Gastrocnemius medialis (tissue), 4 donors: ENCODE results near the gene SYNJ2. TPM values are rescaled to one million over a fixed set of nuclear protein-coding genes. Genes with fewer than 3 reads are reported as not detected.

Experiments
- ATAC-seq, 2 donors: fragments of 150-250 bp; one replicate each; pipeline ENCODE4 v1.9.1; 2016
- DNase-seq, 2 donors: peaks; one replicate each; pipeline ENCODE4 v3.0.0-alpha.2; 2019
- H3K27ac ChIP-seq, 4 donors: fragments of 200-600 bp; sonication (generic); 1 replicate in 1 of 4; 2 replicates in 3 of 4; pipeline ENCODE4 v1.5.1; 2016 to 2018; ENCODE audit warnings: mild to moderate bottlenecking in 2 of 4, moderate library complexity in 1 of 4
- H3K27me3 ChIP-seq, 3 donors: fragments of 200-600 bp; sonication (generic) in 2 of 3; 1 replicate in 1 of 3; 2 replicates in 2 of 3; pipeline versions ENCODE4 v1.5.1 to v1.6.0; 2016 to 2019; ENCODE audit warnings: mild to moderate bottlenecking in 1 of 3, moderate library complexity in 1 of 3
- H3K36me3 ChIP-seq, 2 donors: fragments of 200-600 bp; sonication (generic) in 1 of 2; one replicate each; pipeline ENCODE4 v1.5.1; 2017 to 2018
- H3K4me1 ChIP-seq, 2 donors: fragments of 200-600 bp; sonication (generic) in 1 of 2; one replicate each; pipeline ENCODE4 v1.5.1; 2016 to 2017; ENCODE audit warnings: mild to moderate bottlenecking in 2 of 2
- H3K4me3 ChIP-seq, 4 donors: fragments of 200-600 bp; sonication (generic) in 3 of 4; 1 replicate in 1 of 4; 2 replicates in 3 of 4; pipeline ENCODE4 v1.5.1; 2016 to 2019; ENCODE audit warnings: mild to moderate bottlenecking in 2 of 4
- H3K9me3 ChIP-seq, 3 donors: fragments of 200-600 bp; sonication (generic) in 2 of 3; 1 replicate in 1 of 3; 2 replicates in 2 of 3; pipeline ENCODE4 v1.5.1; 2016 to 2019
- CTCF ChIP-seq, 5 experiments: fragments of 450-650 bp in 3 of 5; fragments of 200-600 bp in 2 of 5; sonication (generic) in 2 of 5; IDR thresholded peaks in 4 of 5; conservative IDR thresholded peaks in 1 of 5; 1 replicate in 4 of 5; 2 replicates in 1 of 5; pipeline ENCODE4 v1.5.1; 2016 to 2019; ENCODE audit warnings: antibody characterized with exemption in 5 of 5, mild to moderate bottlenecking in 3 of 5, moderate library complexity in 3 of 5
- POLR2A ChIP-seq, 2 donors: fragments of 450-650 bp; IDR thresholded peaks; one replicate each; pipeline ENCODE4 v1.6.1; 2017; ENCODE audit warnings: antibody characterized with exemption in 2 of 2, mild to moderate bottlenecking in 2 of 2, moderate library complexity in 2 of 2
- in situ Hi-C, 4 donors: fragments of 200-750 bp; cut with MboI; loops; one replicate each; pipeline versions ENCODE4 v1.15.0 to v1.8.0; 2017; ENCODE audit warnings: low sequenced_read_pairs in 4 of 4
- intact Hi-C: fragments of 100-400 bp; cut with DNase I; formaldehyde crosslinking; loops from one replicate; pipeline ENCODE4 v1.15.1; 2023; ENCODE audit warnings: low total_unique reads
- total RNA-seq, 4 donors: library from RNA; depleted of rRNA; stranded (reverse); fragments of >200 nt; gene quantifications; one replicate each; pipeline versions ENCODE4 v1.1.0 to v1.2.3, GENCODE V29; 2016

Gene SYNJ2
- total RNA-seq, 4 donors from 2014 or later: 3.9 to 17.0 (median 7.0) TPM

GRCh38 chr6:158050955-158051354 lies 69.3 kb downstream of the SYNJ2 start:
- intact Hi-C loops: no loop called here
- DNase-seq: peak in 1 of 2 donors; percentile 42
- in situ Hi-C loops: no loop called here

GRCh38 chr6:158051968-158052367 lies 70.3 kb downstream of the SYNJ2 start:
- in situ Hi-C loops: no loop called here
- intact Hi-C loops: no loop called here
- no peak for TF ChIP-seq POLR2A (IDR thresholded peaks at IDR 0.05)
- no peak for TF ChIP-seq CTCF (IDR thresholded peaks at IDR 0.05 in 4 of 5, conservative IDR thresholded peaks at IDR 0.05 in 1 of 5)
- Histone ChIP-seq H3K9me3 (no peaks in the 10 kb centered on the region), H3K27ac (no peak overlapping the region), H3K4me3 (no peak overlapping the region), H3K27me3 (no peaks in the 10 kb centered on the region), H3K36me3 (no peaks in the 10 kb centered on the region), H3K4me1 (peaks cover 9 to 28% of the 10 kb centered on the region in 2 donors)
- DNase-seq: no peak
- no peak for ATAC-seq

More at GRCh38 chr6:158050955-158051354, 69.3 kb downstream of the SYNJ2 start:
- no peak overlapping the region for H3K4me3 ChIP-seq
- no peaks in the 10 kb centered on the region for H3K27me3 ChIP-seq
- no peaks in the 10 kb centered on the region for H3K36me3 ChIP-seq
- no peaks in the 10 kb centered on the region for H3K9me3 ChIP-seq
- peaks cover 15 to 36% of the 10 kb centered on the region in 2 donors for H3K4me1 ChIP-seq
- H3K27ac ChIP-seq: peak overlapping the region; percentile 52 to 99 (median 72)
- ATAC-seq: peak; percentile 32 to 60
- TF ChIP-seq POLR2A (IDR thresholded peaks at IDR 0.05) (no peak), CTCF (IDR thresholded peaks at IDR 0.05 in 4 of 5, conservative IDR thresholded peaks at IDR 0.05 in 1 of 5) (no peak)

- intact Hi-C loops (no loop called here), in situ Hi-C loops (no loop called here)
- Histone ChIP-seq H3K9me3 (no peaks in the 10 kb centered on the region), H3K27me3 (no peaks in the 10 kb centered on the region), H3K4me1 (peaks cover 9 to 18% of the 10 kb centered on the region in 2 donors), H3K27ac (no peak overlapping the region), H3K4me3 (no peak overlapping the region), H3K36me3 (no peaks in the 10 kb centered on the region)
- TF ChIP-seq POLR2A (IDR thresholded peaks at IDR 0.05): no peak
- TF ChIP-seq CTCF (IDR thresholded peaks at IDR 0.05 in 4 of 5, conservative IDR thresholded peaks at IDR 0.05 in 1 of 5): no peak
- no peak for DNase-seq
- no peak for ATAC-seq
These were observed 72.0 kb downstream of the SYNJ2 start for GRCh38 chr6:158053377-158054313.

GRCh38 chr6:158056355-158056754 lies 74.7 kb downstream of the SYNJ2 start:
- in situ Hi-C loops (no loop called here), intact Hi-C loops (no loop called here)
- Histone ChIP-seq H3K27ac (no peak overlapping the region), H3K9me3 (no peaks in the 10 kb centered on the region), H3K4me1 (peaks cover 14 to 16% of the 10 kb centered on the region in 2 donors), H3K4me3 (no peak overlapping the region), H3K27me3 (no peaks in the 10 kb centered on the region), H3K36me3 (no peaks in the 10 kb centered on the region)
- DNase-seq (no peak), ATAC-seq (no peak)
- TF ChIP-seq POLR2A (IDR thresholded peaks at IDR 0.05): no peak
- TF ChIP-seq CTCF (IDR thresholded peaks at IDR 0.05 in 4 of 5, conservative IDR thresholded peaks at IDR 0.05 in 1 of 5): no peak
